Kidney (tissue), 14 donors: ENCODE results near the gene CDYL2. TPM values are rescaled to one million over a fixed set of nuclear protein-coding genes. Genes with fewer than 3 reads are reported as not detected.

ENCODE experiments used
- DNase-seq, 5 donors: peaks; one replicate each; pipeline ENCODE4 v3.0.0-alpha.2; 2013 to 2020
- FAIRE-seq: peaks from 2 replicates; lab custom pipeline; 2012; peaks lifted over from hg19 to GRCh38; lab: Jason Lieb, UNC
- H3K27ac ChIP-seq, 2 donors: one replicate each; pipeline ENCODE4 v1.7.0; 2013; ENCODE audit warnings: low read depth in 2 of 2, low read length in 2 of 2, inconsistent platforms in 1 of 2
- H3K27me3 ChIP-seq: one replicate; pipeline ENCODE4 v1.7.1; 2013; ENCODE audit warnings: low read length, inconsistent platforms; ENCODE audit not compliant: control insufficient read depth, insufficient read depth
- H3K36me3 ChIP-seq, 3 donors: one replicate each; pipeline versions ENCODE4 v1.7.0 to v1.7.1; 2013; ENCODE audit warnings: low read length in 3 of 3, control low read depth in 1 of 3, inconsistent platforms in 1 of 3; ENCODE audit not compliant: insufficient read depth in 3 of 3, control insufficient read depth in 2 of 3
- H3K4me1 ChIP-seq, 3 donors: one replicate each; pipeline versions ENCODE4 v1.7.0 to v1.7.1; 2013; ENCODE audit warnings: low read length in 3 of 3, inconsistent platforms in 1 of 3, low read depth in 1 of 3; ENCODE audit not compliant: control insufficient read depth in 2 of 3, insufficient read depth in 2 of 3
- H3K4me3 ChIP-seq, 3 donors: one replicate each; pipeline versions ENCODE4 v1.7.0 to v1.8.1; 2013; ENCODE audit warnings: low read length in 3 of 3, control low read depth in 1 of 3, inconsistent platforms in 1 of 3
- H3K9ac ChIP-seq, 3 donors: one replicate each; pipeline versions ENCODE4 v1.7.0 to v1.7.1; 2013; ENCODE audit warnings: low read length in 3 of 3, control low read depth in 1 of 3, inconsistent platforms in 1 of 3
- H3K9me3 ChIP-seq, 3 donors: one replicate each; pipeline versions ENCODE4 v1.7.0 to v1.7.1; 2013; ENCODE audit warnings: low read length in 3 of 3, control low read depth in 1 of 3, inconsistent platforms in 1 of 3; ENCODE audit not compliant: control insufficient read depth in 2 of 3, insufficient read depth in 1 of 3
- CTCF ChIP-seq: IDR thresholded peaks from 3 replicates; pipeline ENCODE4 v1.5.1; 2012; ENCODE audit warnings: mild to moderate bottlenecking, moderate library complexity, borderline replicate concordance; ENCODE audit not compliant: insufficient read depth; ENCODE audit errors: extremely low read depth
- intact Hi-C: fragments of 100-400 bp; cut with DNase I; formaldehyde crosslinking; loops from one replicate; pipeline ENCODE4 v1.11.1; 2022
- polyA plus RNA-seq: library from polyadenylated mRNA; stranded (reverse); fragments of 350-450 nt; fragmentation: Illumina TruSeq; extraction: RNeasy Lipid Tissue Mini Kit (QIAGEN cat#74804); gene quantifications from one replicate; pipeline ENCODE4 v1.2.3, GENCODE V29; 2014; ENCODE audit warnings: low read depth, low replicate concordance; ENCODE audit not compliant: insufficient read depth
- total RNA-seq: library from RNA; stranded (reverse); fragmentation: NEBNext Ultra II Directional; extraction: Animal tissue kit (Norgen Biotek cat#: 25700); gene quantifications from one replicate; pipeline ENCODE4 v1.2.1, GENCODE V29; 2021
- donor health status: control.
- donor health status: control.
- donor health status: control.
- donor health status: control.
- donor health status: control.
- donor health status: DM: yes; HTN: yes; CAD: no.
- donor health status: Normal renal cell carcinoma (clear cell type).

CDYL2 gene
- total and polyA plus RNA-seq, 2 donors from 2014 or later, result 2.6 to 27.3 TPM

DNA sequence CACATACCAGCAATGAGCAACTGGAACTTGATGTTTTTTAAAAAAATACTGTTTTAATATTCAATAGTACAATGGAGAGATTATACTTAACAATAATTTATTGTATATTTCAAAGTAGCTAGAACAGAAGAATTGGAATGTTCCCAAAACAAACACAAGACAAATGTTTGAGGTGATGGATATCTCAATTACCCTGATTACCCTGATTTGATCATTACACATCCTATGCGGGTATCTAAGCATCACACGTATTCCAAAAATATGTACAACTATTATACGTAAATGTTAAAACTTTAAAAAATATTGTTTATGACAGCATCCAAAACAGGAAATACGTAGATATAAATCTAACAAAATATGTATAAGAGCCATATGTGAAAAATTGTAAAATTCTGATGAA is 166.8 kb downstream of the CDYL2 start:
- intact Hi-C loops, result no loop called here
- Histone ChIP-seq H3K4me1 (no peaks in the 10 kb centered on the region), H3K27ac (no peak overlapping the region), H3K27me3 (no peaks in the 10 kb centered on the region), H3K9me3 (no peaks in the 10 kb centered on the region), H3K4me3 (no peak overlapping the region), H3K9ac (no peak overlapping the region), H3K36me3 (no peaks in the 10 kb centered on the region)
- DNase-seq, result no peak
- FAIRE-seq, result no peak
- TF ChIP-seq CTCF, result no peak

DNA sequence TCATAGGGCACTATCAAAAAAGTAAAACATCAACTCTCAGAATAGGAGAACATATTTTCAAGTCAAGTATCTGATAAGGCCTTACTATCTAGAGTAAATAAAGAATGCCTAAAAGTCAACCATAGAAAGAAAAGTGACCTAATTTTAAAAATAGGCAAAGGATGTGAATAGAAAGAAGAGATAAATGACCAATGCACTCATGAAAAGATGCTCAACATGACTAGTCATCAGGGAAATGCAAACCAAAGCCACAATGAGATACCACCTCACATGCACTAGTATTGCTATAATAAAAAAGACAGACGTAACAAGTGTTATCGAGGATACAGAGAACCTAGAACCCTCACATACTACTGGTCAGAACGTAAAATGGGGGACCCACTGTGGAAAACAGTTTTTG is 172.8 kb downstream of the CDYL2 start:
- no peak overlapping the region for H3K9ac ChIP-seq
- H3K4me1 ChIP-seq, result no peaks in the 10 kb centered on the region
- no peaks in the 10 kb centered on the region for H3K9me3 ChIP-seq
- intact Hi-C loops, result no loop called here
- peaks cover 0 to 4% (median 0%) of the 10 kb centered on the region in 3 donors for H3K36me3 ChIP-seq
- no peak overlapping the region for H3K4me3 ChIP-seq
- H3K27ac ChIP-seq, result no peak overlapping the region
- FAIRE-seq, result no peak
- H3K27me3 ChIP-seq, result no peaks in the 10 kb centered on the region
- DNase-seq, result no peak
- no peak for TF ChIP-seq CTCF

GRCh38 chr16:80628254-80628653 is 176.1 kb downstream of the CDYL2 start:
- H3K9ac ChIP-seq, result no peak overlapping the region
- intact Hi-C loops, result no loop called here
- DNase-seq (no peak), FAIRE-seq (no peak)
- H3K27me3 ChIP-seq, result no peaks in the 10 kb centered on the region
- H3K9me3 ChIP-seq, result no peaks in the 10 kb centered on the region
- no peak overlapping the region for H3K4me3 ChIP-seq
- no peak overlapping the region for H3K27ac ChIP-seq
- TF ChIP-seq CTCF, result no peak
- H3K4me1 ChIP-seq, result no peaks in the 10 kb centered on the region
- H3K36me3 ChIP-seq, result peaks cover 0 to 4% (median 0%) of the 10 kb centered on the region in 3 donors

GRCh38 chr16:80627108-80627507 is 177.3 kb downstream of the CDYL2 start:
- intact Hi-C loops, result no loop called here
- H3K9me3 ChIP-seq, result no peaks in the 10 kb centered on the region
- H3K4me3 ChIP-seq, result no peak overlapping the region
- H3K4me1 ChIP-seq, result no peaks in the 10 kb centered on the region
- no peak overlapping the region for H3K27ac ChIP-seq
- no peak overlapping the region for H3K9ac ChIP-seq
- no peak for DNase-seq
- FAIRE-seq, result no peak
- no peak for TF ChIP-seq CTCF
- H3K36me3 ChIP-seq, result peaks cover 0 to 1% (median 0%) of the 10 kb centered on the region in 3 donors
- H3K27me3 ChIP-seq, result no peaks in the 10 kb centered on the region
